ENCODE results near the gene GNAL.
A peak's percentile ranks its signal among the peaks of the same experiment; 100 is the strongest.
"Not testable (repeated sequence)": the region's sequence is repeated elsewhere in the genome, so short reads cannot be mapped to it uniquely, and the experiment has no call there.

The GNAL gene

GRCh38 chr18:11688972-11689668, at the start of gene GNAL:
GNAL (plus strand) TSS chr18:11689264; CDS start chr18:11689564, 300 bp downstream.
- peak; percentile 82 for DNase-seq (ENCODE audit: low spot score)

- DNase-seq (ENCODE audit: low spot score) = not testable (repeated sequence)
Measured at GRCh38 chr18:11647310-11647709, 41.8 kb upstream of the GNAL start.

GRCh38 chr18:11647804-11648203, 41.3 kb upstream of the GNAL start:
- not testable (repeated sequence) for DNase-seq (ENCODE audit: low spot score)

- no peak for DNase-seq (ENCODE audit: low spot score)
Measured at GRCh38 chr18:11649839-11650238, 39.2 kb upstream of the GNAL start.

- DNase-seq (ENCODE audit: low spot score) = no peak
Measured at GRCh38 chr18:11651899-11652298, 37.2 kb upstream of the GNAL start.

DNA sequence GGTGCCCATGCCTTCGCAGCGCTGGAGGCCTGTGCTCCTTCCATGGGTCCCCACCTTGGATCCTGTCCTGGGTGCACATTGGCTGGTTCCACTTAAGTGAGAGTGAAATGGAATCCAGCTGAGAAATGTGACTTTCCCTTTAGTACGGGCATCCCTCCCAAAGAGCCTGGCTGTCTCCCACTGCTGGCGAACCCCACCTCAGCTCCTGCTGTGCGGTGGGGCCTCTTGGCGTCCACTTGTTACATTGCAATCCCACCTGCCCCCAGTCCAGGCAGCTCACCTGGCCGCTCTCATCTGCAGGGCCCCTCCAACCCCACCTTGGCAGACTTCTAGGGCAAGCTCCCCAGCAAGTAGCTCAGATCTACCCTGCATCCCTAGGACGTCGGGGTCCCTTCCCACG, 35.5 kb upstream of the GNAL start:
- DNase-seq (ENCODE audit: low spot score) = no peak

DNA sequence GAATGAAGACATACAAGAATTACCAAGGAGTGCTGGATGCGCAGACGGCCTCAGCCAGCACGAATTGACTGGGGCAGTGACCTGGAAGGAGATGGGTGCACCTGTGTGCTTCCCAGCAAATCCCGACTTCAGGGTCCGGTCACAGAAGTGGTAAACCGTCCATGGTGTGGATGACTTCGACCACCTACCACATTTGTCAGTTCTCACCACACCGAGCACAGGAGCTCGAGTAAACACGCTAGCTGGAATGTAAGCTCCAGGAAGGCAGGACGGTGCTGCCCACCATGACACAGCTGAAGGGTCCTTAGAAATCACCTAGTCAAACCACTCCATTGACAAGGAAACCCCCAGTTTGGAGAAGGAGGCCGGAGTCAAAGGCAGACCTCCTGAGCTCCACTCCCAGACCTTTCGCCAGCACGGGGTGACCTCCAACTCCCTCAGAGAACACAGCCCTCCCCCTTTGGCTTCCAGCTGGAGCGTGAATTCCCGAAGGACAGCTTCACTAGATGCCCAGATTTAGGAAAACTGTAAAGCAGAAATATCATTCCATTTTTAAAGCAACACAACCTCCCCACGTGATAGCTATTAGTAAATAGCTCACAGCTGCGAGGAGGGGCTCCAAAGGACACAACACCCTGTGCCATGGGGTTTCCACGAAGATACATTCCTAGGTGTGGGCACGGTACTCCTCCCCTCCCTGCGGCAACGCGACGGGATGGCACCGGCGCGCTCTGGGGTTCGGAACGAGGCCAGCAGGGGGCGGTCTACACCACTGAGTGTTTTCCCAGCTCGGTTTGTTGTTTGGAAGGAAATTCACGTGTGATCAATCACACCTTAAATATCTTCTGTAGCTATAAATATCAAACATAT, 34.1 kb upstream of the GNAL start:
- DNase-seq (ENCODE audit: low spot score) = peak; percentile 80

DNA sequence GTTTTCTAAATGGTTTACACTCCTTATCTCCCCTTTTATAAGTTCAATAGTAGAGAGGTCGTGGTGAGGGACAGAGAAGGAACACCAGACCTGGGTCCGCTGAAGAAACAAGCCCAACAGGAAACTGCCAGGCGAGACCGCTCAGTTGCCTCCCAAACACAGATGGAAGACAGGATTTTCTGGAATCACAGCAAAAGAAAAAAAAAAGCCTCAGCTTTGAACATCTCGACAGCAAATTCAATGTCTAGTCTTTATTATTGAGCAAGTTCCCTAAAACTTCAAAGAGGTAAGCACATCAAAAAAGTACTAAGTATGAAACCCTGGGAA, 33.5 kb upstream of the GNAL start:
- DNase-seq (ENCODE audit: low spot score) = no peak

- no peak for DNase-seq (ENCODE audit: low spot score)
Measured at GRCh38 chr18:11657152-11657551, 31.9 kb upstream of the GNAL start.

GRCh38 chr18:11657554-11657953, 31.5 kb upstream of the GNAL start:
- no peak for DNase-seq (ENCODE audit: low spot score)

GRCh38 chr18:11658019-11658418, 31.0 kb upstream of the GNAL start:
- DNase-seq (ENCODE audit: low spot score) = no peak

DNA sequence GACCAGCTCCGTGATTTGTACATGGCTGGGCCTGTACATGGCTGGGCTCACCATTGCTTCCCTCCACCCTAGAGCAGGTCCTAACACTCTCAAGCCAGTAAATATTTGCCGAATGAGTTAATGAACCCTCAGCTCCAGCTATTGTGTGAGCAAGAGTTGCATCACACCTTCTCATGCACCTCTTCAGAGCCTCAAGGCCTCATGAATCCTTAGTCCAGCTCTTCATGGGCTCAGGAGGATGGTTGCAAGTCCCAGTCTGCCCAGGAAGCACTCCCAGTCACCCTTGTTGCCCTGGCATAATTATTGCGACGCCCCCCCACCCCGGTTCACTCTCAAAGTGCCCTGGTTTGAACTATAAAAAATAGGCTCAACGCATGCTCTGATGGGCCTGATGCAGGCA, 30.1 kb upstream of the GNAL start:
- peak; percentile 44 for DNase-seq (ENCODE audit: low spot score)

DNA sequence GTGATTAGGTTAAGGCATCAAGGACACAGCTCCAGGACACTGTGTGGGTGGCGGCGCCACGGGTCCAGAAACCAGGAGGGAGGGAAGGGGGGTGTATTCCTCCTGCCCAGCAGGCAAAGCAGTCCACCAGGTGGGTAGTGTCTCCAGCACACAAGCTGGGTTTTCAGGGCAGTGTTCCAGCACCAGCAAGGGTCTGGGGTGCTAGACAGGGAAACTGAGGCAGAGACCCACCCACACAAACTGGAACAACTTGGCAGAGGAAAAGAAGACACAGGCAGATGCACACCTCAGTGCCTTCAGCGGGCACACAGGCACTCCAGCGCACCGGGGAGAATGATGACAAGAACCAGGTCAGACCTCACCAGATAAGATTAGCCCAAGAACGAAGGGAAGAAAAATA, 28.4 kb upstream of the GNAL start:
- DNase-seq (ENCODE audit: low spot score) = no peak

DNA sequence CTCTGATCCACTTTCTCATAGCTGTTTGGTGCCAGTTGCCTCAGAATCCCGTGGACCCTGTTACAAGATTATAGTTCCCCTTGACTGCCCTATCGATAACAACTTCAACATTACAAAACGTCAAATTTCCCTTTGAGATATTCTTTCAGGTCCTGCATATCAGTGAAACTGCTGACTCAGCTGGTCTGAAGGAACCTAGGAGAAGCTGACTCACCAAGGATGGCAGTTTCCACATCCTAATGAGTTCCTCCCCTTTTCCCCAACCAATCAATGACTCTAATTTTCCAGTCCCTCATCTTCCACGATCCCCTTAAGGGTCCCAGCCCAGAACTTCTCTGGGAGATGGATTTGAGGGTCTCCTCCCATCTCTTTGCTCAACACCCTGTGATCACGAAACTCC, 27.6 kb upstream of the GNAL start:
- DNase-seq (ENCODE audit: low spot score) = no peak

- no peak for DNase-seq (ENCODE audit: low spot score)
Measured at GRCh38 chr18:11663439-11664029, 25.5 kb upstream of the GNAL start.

- no peak for DNase-seq (ENCODE audit: low spot score)
Measured at GRCh38 chr18:11664286-11664685, 24.8 kb upstream of the GNAL start.

GRCh38 chr18:11665146-11665545, 23.9 kb upstream of the GNAL start:
- no peak for DNase-seq (ENCODE audit: low spot score)

- DNase-seq (ENCODE audit: low spot score) = no peak
Measured at GRCh38 chr18:11665587-11665986, 23.5 kb upstream of the GNAL start.

GRCh38 chr18:11666176-11666575, 22.9 kb upstream of the GNAL start:
- no peak for DNase-seq (ENCODE audit: low spot score)

GRCh38 chr18:11666831-11667230, 22.2 kb upstream of the GNAL start:
- DNase-seq (ENCODE audit: low spot score) = no peak

DNA sequence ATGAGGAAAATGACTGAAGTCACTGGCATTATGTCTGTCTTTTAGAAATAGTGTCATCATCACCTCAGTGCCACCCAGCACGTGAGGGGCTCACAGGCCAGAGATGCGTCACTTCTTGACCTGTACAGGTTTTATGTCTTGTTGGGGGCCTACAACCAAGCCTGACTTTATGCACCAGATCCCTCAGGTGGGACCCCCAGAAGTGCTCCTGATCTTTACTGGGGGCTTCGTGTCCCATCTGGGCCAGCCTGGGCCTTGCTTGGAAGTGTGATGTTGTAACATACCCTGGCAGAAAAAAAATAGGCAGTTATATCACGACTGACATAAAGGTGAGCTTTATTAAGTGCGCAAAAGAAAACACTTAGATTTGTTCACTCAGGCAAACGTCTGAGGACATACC, 21.5 kb upstream of the GNAL start:
- DNase-seq (ENCODE audit: low spot score) = no peak

DNA sequence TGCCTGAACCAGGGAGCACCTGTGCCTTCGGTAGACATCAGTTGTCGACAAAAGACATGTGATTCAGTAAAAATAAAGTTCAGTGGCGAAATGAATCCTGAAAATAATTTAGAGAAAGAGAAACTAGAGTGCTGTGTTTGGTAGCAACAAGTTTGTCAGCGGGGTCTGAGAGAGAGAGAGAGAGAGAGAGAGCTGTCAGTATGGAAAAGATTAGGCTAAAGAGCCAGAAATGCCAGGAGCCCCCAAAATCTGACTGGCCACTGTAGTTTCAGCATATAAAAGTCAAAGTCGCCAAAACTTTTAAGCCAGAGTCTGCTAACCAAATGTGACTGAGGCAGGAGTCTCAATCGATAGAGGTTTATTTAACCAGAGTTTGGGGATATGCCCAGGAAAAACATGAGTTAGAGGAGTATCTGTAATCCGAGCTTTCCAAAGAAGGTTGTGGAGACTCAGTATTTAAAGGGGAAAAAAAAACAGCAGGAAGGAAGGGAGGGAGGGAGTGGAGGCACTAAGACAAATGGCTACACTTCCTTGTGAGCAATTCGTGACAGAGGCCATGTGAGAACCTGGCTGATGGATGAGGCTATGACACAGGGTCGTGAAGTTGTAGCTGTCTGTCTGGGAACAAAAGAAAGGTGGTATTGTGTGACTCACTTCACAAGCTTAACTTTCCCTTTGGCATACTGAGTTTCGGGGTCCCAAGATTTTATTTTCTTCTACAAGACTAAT, 20.5 kb upstream of the GNAL start:
- no peak for DNase-seq (ENCODE audit: low spot score)
